Activated naive CD4-positive, alpha-beta T cell (primary cell): ENCODE results near the gene CREB3L1.

Experiments
- DNase-seq, 4 experiments: peaks; one replicate each; lab custom pipeline; 2025; lab: John Stamatoyannopoulos, UW

CREB3L1 gene

DNA sequence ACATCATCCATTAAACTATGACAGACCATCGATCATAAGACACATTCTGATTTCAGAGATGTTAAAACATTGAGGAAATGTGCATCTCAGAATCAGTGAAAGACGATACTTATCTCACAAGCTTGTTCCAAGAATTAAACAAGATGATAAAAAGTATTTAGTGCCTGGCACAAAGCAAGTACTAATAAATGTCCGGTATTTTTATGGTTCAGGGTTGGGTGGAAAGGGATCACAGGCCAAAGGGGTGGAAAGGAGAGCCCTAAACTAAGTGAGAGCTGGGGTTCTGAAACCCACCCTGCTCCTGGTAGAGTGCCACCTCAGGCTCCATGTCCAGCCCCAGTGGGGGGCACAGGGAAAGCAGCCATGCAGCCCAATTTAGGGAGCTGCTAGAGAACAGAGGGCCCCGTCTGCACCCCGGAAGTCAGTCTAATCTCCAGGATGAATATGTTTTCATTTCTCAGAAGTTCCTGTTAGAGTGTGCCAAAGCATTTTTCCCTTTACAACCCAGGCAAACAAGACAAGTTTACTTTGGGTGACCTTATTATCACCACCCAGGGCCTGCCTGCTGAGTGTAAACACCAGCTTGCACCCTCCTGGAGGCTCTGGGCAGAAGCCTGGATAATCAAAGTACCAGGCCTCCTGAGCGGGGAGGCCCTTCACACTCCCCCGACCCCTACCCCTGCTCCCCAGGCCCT is 3.8 kb upstream of the CREB3L1 start:
- DNase-seq: no peak

DNA sequence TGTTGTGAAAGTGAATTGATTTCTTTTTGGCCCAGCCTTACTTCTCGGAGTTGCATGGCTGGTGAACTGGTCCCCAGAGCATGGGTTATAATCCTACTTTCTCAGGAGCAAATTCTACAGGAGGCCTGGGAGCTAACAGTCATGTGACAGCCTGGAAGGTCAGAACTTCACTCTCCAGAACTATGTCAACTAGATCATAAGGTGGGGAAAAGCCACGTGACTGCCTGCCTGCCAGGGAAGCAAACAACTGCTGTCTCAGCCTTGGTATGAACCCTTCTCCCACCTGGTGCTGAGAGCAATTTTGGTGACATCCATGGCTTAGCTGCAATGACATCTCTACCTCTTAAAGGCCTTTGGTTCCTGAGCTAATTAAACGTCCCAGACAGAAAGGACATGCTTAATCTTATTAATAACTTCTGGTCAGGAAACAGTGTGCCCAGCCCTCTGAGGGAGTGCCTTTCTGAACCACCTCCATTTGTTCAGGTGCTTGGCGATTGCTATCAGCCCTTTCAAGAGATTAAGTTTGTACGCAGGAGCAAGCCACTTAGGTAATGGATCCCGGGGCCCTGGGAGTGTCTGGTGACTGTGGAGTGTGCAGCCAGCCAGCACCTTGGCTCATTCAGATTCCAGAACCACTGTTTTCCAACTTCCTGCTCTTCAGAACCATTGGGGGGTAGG is 1.4 kb upstream of the CREB3L1 start:
- DNase-seq: no peak

DNA sequence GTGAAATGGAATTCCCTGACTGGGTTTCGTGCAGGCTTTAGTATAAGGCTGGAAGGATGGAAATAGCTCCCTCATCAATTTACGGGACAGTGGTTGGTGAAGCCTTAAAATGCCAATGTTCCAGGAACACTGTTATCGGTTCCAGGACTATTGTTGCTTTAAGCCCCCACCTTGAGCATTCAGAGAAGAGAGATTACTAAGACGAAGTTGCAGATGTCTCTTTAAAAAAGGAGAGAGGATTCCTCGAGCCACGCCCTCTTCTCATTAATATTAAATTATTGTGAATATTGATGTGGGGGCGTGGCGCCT is 195 bp upstream of the CREB3L1 start:
- no peak for DNase-seq

DNA sequence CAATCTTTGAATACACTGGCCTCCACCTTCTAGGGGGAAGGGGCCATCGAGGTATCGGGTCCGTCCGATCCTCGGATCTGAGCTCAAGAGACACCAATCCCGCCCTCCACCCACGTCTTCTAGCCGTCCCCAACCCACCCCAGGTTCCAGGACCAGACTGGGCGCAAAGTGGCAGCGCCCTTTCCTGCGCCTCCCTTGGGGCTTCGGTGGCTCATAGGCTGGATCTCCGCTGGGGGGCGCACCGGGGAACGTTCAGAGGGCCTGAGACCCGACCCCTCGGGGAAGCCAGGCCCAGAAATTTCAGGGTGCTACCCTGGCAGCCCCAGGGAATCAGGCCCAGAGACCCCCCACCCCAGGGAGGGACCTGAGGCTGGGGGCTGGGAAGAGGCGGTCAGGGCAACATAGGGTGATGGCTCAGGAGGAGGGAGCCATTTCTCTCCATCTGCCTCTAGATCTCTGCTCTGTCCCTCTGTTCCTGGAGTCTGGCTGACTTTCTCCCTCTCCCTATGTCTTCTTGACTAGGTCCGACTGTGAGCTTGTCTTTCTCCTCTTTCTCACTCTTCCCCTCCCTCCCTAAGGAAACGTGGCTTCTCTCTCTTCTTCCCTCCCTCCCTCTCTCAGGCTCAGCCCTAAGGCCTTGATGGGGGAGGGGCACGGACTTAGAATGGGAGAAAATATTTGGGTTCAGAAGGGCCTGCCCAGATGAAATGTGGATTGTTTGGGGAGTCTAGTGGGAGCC is 1.1 kb downstream of the CREB3L1 start:
- DNase-seq: peak in 2 of 4 experiments; percentile 13 to 22

DNA sequence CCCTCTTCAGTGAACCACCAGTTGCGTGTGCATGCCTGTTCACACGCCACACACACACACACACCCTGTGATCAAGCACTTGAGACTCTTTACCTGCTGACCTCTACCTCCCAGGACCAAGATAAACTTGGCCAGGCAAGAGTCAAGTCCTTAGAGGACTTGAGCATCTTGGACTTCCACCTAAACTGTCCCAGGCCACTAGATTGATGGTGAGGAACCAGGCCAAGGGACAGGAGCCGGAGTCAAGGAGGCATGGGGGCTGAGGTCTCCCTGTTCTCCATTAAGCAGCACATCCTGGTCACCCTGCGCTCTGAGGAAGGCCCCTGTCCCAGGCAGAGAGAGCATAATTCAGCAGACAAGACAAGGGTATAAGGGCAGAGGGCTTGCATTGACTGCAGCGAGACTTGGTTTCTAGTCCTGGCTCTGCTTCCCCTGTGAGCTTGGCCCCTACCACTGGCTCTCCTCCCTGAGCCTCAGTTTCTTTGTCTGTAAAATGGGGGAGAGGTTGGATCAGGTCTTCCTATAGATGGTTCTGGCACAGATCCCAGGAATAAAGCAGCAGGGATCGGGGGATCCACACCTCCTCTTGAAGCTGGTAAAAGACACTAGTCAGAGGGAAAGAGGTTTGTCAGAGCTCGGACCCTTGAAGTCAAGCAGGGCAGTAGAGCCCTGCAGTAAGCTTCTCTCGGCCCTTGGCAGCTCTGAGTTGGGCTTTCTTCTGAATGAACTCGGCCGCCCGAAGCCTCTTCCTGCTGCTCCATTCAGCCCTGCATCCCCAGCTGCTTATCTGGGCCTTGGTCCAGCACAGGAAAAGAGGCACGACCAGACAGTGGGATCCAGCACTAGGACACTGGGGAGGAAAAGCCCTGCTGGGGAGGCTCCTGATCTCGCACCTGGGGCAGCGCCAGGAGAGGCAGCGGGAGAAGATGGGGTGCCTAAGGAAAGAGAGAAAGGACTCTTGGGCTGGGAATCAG is 2.0 kb downstream of the CREB3L1 start:
- no peak for DNase-seq

DNA sequence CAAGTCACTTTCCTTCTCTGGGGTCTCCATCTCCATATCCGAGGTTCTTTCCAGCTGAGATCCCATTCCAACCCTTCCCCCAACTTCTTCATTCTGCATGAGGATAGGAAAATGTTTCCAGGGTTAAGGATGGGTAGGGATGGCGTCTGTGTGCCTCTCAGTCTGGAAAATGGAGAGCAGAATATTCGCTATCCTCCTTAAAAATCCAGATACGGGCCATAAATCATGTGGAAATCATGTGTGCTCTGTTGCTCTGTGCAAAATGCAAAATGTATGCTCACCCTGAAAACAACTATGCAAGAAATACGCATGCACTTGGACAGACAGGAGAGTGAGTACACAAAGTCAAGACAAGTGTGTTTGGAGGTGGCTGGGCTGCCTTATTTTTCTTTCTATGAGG is 3.2 kb downstream of the CREB3L1 start:
- DNase-seq: no peak

DNA sequence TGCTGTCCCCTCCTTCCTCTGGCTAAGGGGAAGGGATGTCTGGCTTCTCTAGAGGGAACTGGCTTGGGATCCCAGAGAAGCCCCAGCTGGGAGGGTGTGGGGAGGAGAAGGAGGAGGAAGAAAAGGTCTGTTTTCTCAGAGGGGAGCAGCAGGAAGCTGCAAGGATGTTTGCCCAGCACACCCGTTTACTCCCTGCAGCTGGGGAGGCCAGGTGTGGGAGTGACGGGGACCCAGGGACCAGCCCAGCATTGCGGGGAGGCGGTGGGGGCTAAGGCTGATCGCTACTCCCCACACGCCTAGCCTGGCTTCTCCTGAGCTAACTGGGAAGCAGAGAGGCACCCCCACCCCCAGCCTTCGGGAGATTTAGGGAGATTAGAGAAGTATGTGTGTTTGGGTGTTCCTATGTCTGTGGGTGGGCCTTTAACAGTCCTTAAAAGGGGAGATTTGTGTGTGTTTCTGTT is 3.9 kb downstream of the CREB3L1 start:
- no peak for DNase-seq

DNA sequence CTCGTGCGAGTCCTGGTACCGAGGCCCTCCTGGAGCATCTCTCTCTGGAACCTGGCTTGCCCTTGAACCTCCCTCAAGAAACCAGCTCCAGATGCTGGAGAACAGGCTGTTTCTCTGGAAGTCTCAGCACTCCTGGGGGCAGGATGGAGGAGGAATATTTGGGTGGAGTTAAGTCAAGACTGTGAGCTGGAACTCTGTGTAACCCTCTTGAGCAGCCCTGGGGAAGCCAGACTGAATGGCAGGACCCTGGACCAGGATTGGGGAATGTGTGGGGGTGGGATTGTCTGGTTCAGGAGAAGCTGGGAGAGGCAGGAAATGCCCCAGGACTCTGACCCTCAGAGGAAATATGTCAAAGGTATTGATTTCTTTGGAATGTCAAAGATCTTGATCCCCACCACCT is 7.7 kb downstream of the CREB3L1 start:
- DNase-seq: no peak

DNA sequence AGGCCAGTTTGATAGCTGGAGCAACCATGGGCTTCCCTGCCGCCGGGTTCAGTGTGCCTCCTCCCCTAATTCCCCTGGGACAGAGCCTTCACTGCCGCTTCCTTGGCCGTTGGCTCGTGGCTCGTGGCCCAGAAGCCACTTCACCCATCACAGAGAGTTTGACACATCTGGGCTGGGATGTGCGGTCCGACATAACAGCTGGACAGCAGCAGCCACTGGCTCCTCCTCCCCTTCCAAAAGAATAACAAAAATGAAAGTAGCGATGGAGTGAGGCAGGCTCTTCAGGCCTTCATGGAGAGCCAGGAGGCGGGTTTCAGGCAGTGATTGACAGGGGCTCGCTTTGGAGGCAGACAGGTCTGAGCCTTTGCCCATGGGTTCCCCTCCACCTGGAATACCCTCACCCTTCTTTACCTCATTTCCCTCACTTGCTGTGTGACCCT is 8.2 kb downstream of the CREB3L1 start:
- no peak for DNase-seq

DNA sequence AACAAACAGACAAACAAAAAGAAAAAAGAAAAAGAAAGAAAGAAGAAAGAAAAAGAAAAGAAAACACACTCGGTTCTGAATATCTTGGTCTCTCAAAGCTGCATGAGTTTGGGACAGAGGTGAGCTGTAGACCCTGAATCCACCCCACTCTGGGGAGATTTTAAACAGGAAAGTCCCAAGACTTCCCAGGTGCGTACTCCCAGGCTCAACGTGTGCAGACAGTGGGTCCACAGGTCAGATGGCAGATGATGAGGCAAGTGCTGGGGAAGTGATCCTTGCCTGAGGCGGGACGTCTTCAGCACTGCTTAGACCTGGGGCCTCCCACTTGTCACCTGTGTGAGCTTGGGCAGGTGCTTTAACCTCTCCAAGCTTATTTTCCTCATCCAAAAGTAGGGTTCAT is 9.3 kb downstream of the CREB3L1 start:
- DNase-seq: no peak

DNA sequence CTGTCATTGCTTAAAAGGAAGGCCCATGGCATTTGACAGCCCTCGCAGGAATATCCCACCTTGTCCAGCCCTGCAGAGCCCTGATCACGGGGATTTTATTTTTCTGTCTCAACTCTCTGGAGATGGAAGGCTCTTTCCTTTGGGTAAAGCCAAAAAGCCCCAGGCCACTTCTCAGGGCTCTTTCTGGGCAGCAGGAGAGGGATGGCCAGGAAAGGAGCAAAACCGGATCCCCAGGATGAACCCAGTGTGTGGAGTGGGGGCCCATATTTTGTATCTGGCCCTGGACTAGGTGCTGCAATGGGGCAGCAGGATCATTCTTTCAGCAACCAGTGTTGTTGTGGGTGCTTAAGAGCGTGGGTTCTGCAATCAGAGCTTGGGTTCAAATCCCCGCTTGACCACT is 11.0 kb downstream of the CREB3L1 start:
- DNase-seq: no peak

DNA sequence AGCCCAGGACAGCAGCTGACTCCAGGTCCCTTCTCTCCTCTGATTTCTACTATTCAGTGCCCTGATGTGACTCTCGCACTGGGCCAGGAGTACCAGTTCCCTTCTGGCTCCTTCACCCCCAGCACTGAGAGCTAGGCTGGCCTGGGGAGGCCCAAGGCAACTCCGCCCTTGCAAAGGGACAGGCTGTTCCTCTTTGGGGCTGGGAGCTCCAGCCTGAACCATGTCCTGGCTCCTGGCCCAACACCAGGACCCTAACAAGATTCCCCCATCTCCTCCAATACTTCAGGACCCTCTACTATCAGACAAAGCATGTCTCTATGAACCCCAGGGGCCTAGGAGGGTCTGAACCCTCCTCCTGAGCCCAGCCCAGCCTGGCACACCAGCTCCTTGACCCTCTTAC is 12.5 kb downstream of the CREB3L1 start:
- DNase-seq: no peak

DNA sequence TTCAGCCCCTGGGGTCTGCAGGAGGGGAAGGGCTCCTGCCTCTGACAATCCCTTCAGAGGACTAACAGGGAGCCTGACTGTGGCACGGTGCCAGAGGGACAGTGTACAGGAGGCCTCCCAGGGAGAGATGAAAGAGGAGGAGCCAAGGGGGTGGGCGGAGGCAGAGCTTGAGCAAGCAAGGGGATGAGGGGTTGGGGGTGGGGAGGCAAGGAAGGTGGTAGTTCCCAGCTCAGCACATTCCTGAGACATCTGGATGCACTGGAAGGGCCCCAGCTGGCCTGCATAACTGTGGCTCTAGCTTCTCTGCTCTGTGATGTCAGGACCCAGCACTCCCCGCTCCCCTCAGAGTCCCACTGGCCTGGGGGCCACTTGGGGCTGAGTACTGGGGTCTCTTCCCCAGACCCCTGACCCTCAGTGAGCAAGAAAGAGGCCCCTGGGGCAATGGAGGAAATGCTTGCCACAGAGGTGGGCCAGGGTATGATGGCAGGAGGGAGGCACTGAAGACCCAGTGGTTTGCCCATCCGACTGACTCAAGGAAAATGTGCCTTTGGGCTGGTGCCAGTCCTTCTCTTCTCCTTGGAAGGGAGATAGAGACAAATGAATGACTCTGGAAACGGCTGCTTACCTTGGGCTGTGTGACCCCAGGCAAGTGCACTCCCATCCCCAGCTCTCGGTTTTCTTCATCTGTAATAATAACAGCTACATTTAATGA is 13.3 kb downstream of the CREB3L1 start:
- DNase-seq: no peak

DNA sequence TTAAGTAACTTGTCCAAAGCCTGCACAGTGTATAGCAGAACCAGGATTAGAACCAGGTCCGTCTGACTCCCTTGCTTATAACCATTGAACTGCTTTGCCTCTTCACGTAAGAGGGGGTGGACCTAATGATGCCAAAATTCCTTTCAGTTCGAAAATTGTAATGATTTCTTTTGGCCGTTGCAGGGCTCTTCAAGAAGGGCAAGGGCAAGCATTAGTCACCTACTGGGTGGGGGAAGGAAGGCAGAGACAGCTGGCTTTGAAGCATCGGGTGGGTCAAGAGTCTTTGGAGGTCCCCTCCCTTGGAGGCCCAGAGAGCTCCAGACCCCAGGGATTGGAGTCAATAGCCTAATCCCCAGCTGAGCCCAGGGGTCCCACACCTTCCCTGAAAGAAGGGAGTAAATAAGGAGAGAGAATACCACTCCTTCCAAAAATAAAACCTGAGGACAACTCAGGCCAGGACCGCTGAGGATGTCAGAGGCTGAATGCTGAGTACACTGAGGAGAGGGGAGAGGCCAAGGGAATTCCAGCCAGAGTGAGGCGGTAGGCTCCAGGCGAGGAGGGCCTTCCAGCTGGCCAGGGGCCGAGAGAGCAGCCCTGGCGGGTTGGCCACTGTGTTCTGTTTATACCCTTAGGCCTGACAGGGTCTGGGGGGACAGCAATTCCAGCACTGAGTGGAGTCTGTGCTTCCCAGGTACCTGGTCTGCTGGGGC is 14.1 kb downstream of the CREB3L1 start:
- DNase-seq: no peak

DNA sequence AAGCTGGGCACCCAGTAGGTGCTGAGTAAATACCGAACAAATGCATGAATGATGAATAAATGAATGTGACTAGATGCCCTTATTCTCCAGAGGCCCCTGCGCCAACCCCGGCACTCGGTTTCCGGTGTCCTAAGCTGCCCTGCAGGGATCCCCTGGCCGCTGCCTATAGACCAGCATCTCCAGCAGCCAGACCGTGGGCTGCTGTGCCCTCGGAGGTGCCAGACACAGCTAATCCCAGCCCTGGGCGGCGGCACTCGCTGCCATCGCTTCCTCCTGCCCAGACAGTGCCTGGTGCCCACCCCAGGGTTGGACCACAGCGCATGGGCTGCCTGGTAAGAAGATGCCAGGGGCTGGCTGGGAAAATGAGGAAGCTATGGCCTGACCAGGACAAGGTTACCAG is 15.6 kb downstream of the CREB3L1 start:
- no peak for DNase-seq

DNA sequence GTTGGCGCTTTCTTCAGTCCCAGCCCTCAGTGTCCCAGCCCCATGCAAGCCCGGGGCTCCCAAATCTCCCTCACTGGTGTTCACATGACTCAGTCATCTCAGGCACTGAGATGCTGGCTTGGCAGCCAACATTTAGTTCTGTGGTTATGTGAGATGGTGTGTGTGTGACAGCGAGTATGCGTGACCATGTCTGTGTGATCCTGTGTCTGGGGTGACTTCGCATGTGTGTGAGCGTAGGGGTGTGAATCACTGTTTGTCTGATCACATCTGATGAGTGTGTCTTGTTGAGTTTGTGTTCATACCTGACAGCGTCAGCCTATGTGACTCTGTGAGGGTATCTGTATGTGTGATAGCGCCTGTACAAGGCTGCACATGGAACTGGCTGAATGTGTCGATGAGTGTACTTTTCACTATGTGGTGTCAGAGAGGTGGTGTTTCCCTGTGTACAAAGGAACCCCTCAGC is 16.2 kb downstream of the CREB3L1 start:
- DNase-seq: no peak

DNA sequence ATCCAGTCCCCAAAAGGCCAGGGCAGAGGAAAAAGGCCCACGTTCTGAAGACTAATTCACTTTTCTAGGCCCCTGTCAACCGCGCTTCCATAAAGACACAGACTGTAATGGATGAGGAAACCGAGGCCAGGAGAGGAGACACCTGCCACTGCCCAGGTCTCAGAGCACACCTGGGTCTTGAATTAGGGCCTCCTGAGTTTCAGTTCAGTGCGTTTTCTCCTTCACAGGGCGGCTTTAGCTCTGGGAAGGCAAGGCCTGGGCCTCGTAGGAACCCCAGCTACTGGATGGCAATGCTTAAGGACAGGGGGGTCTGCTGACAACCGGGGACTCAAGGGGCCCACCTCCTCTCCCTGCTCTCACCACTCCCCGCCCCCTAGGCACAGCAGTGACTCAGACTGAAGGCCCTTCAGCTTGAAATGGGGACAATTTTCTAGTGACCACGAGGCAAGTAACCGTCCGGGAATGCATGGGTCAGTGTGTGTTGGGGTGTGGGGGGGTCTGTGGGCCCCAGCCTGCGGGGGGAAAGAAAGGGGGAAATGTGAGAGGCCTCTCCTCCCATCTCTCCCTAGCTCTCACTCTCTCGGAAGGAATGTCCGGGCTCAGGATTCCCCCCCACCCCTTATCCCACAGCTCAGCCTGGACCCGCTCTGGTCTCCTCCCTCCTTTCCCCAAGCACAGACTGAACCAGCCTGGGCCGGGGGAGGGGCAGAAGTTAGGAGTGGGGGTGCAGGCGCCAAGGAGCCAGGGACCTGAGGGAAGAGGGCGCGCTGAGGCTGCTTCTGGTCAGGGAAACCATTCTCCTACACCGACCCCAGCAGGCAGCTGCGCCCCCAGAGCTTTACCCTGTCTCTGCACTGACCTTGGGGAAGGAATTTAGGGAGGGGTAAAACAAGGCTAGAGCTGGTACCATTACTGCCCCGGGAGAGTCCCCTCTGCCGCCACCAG is 17.2 kb downstream of the CREB3L1 start:
- DNase-seq: no peak

DNA sequence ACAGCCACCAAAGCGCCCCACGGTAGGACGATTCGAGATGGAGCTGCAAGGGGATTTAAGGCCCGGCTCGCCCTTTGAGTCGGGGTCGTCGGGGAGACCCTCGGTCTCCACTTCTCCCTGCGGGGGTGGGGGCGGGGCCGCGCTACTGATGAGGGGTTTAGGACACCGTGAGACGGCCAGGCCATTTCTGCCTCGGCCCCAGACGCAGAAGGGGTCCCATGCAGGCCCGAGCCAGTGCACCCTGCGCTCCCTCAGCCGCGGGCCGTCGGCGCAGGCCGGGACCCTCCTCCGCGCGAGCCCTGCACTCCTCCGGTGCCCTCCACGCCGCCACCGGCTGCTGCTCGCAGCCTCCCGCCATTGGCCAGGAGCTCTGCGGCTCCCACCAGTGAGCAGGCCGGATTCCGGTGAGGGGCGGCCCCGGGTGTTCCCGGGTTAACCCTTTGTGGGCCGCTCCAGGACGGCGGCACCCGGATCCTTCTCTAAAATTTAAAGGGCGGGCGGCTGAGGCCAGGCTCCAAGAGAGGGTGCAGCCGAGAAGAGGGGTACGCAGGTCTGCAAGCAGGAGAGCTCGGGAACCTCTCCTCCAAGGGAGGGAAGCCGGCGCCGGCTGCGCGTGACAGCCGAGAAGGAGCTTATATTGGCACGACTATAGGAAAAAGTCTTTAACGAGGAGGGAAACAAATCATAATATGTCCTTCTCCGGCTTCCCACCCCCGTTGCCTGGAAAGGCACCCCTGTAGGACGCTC is 18.0 kb downstream of the CREB3L1 start:
- peak; percentile 40 to 76 (median 52) for DNase-seq

DNA sequence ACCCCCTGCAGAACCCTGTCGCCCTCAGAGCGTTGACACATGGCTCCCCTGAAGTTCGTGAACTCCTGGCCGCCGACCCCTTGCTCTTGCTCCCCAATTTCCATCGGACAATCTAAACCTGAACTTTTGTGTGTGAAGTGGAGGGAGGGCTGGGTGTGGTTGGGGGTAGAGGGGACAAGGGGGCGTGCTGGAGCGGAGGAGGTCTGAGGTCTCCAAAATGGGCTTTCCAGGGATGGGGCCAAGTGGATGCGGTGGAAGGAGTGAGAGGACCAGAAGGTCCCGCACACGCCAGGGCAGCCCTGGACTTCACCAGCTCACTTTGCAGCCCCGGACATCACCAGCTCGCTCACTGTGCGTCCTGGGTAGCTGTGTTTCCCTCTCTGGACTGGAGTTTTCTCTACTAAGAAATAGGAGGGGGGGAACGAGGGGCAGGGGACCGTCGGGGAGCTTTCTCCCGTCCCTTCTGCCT is 18.6 kb downstream of the CREB3L1 start:
- DNase-seq: no peak
